ENCODE data around the gene SIX5. TPM values are rescaled to one million over a fixed set of nuclear protein-coding genes. Genes with fewer than 3 reads are reported as not detected.
"Not testable (repeated sequence)": the region's sequence is repeated elsewhere in the genome, so short reads cannot be mapped to it uniquely, and the experiment has no call there.

SIX5 gene
- polyA plus RNA-seq (ENCODE audit: insufficient read length), result 32.1 TPM

- peak; percentile 99 for DNase-seq
Measured at GRCh38 chr19:45768984-45769782, at the start of gene SIX5. Gene SIX5, minus strand, starts transcription at chr19:45769252. Its CDS starts 408 bp downstream, at chr19:45768844.

GRCh38 chr19:45817725-45818301 is 48.8 kb upstream of the SIX5 start:
- DNase-seq, result no peak

GRCh38 chr19:45817010-45817724 is 48.1 kb upstream of the SIX5 start:
- DNase-seq, result peak; percentile 91

GRCh38 chr19:45816236-45817009 is 47.4 kb upstream of the SIX5 start:
- DNase-seq, result no peak

- peak; percentile 60 for DNase-seq
Measured at GRCh38 chr19:45815481-45816216, 46.6 kb upstream of the SIX5 start.

GRCh38 chr19:45814851-45815480 is 45.9 kb upstream of the SIX5 start, which contains the start of gene RSPH6A:
Gene RSPH6A, minus strand, starts transcription at chr19:45815308. Its CDS starts 132 bp downstream, at chr19:45815176.
- DNase-seq, result no peak

GRCh38 chr19:45814166-45814780 is 45.2 kb upstream of the SIX5 start:
- DNase-seq, result no peak

- DNase-seq, result no peak
Measured at GRCh38 chr19:45812297-45812696, 43.2 kb upstream of the SIX5 start.

- no peak for DNase-seq
Measured at GRCh38 chr19:45809643-45810159, 40.6 kb upstream of the SIX5 start.

- no peak for DNase-seq
Measured at GRCh38 chr19:45805719-45806118, 36.7 kb upstream of the SIX5 start.

- DNase-seq, result no peak
Measured at GRCh38 chr19:45804959-45805230, 35.8 kb upstream of the SIX5 start.

- DNase-seq, result no peak
Measured at GRCh38 chr19:45804140-45804958, 35.3 kb upstream of the SIX5 start.

- DNase-seq, result no peak
Measured at GRCh38 chr19:45801603-45802175, 32.6 kb upstream of the SIX5 start.

GRCh38 chr19:45800070-45800553 is 31.1 kb upstream of the SIX5 start:
- DNase-seq, result no peak

- DNase-seq, result not testable (repeated sequence)
Measured at GRCh38 chr19:45799541-45799940, 30.5 kb upstream of the SIX5 start.

- DNase-seq, result peak; percentile 69
Measured at GRCh38 chr19:45798995-45799517, 30.0 kb upstream of the SIX5 start.

- DNase-seq, result no peak
Measured at GRCh38 chr19:45794627-45795026, 25.6 kb upstream of the SIX5 start.

GRCh38 chr19:45793876-45794275 is 24.8 kb upstream of the SIX5 start:
- no peak for DNase-seq

- no peak for DNase-seq
Measured at GRCh38 chr19:45793178-45793564, 24.1 kb upstream of the SIX5 start.
